ENCODE data around the gene HGFAC.

The HGFAC gene

GRCh38 chr4:3479358-3480101, 37.8 kb downstream of the HGFAC start:
- Histone ChIP-seq H3K4me1 (no peaks in the 10 kb centered on the region), H3K4me3 (ENCODE audit: low read depth, low read length) (no peak overlapping the region), H3K9me3 (no peaks in the 10 kb centered on the region), H3K27me3 (peaks cover 13% of the 10 kb centered on the region), H3K36me3 (no peaks in the 10 kb centered on the region)
- no peak for TF ChIP-seq CTCF (IDR thresholded peaks at IDR 0.05; ENCODE audit: low read depth, low read length)
- no peak for DNase-seq

DNA sequence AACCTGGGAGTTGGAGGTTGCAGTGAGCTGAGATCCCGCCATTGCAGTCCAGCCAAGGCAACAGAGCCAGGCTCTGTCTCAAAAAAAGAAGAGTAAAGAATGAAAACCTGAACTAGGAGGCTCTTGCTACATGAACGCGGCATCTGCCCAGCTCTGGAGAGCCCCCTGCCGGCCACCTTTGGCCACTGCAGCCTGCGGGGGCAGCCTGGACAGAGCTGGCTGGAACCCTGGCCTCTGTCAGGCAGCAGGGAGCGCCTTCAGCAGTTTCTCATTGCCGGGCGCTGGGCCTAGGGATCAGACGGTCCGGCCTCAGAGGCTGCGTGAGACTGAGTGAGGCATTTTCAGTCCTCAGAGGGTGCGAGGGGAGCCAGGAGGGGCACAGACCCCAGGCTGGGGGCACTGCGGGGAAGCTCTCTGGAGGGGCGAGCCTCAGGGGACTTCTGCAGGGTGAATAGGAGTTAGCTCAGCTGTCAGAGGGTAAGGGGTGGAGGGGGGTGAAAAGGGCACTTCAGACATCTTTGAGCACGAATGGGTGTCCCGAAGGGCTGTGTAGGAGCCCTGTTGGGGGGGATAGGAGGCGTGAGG, 38.9 kb downstream of the HGFAC start:
- DNase-seq, result peak; percentile 87
- H3K27me3 ChIP-seq, result peaks cover 24% of the 10 kb centered on the region
- H3K4me1 ChIP-seq, result no peaks in the 10 kb centered on the region
- H3K9me3 ChIP-seq, result no peaks in the 10 kb centered on the region
- peak; percentile 98 for TF ChIP-seq CTCF (IDR thresholded peaks at IDR 0.05; ENCODE audit: low read depth, low read length)
- H3K4me3 ChIP-seq (ENCODE audit: low read depth, low read length), result no peak overlapping the region
- no peaks in the 10 kb centered on the region for H3K36me3 ChIP-seq

DNA sequence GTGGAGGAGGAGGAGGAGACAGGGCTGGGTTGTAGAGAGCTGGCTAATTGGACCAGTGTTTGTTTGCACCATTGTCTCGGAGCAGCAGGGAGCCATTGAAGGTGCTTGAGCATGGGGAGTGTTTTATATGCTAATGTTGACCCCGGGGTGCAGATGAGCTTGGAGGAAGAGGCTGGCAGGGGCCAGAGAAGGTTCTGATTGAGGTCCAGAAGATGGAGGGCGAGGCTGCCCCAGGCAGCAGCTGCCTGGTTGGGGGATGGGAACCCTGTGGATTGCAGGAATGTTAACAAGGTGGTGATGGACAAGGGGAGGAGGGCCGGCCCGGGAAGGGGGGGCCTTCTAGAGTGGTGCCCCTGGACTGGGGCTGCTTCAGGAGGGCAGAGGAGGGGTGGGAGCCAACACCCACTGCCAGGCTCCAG, 39.4 kb downstream of the HGFAC start:
- TF ChIP-seq CTCF (IDR thresholded peaks at IDR 0.05; ENCODE audit: low read depth, low read length), result no peak
- DNase-seq, result no peak
- H3K27me3 ChIP-seq, result peaks cover 24% of the 10 kb centered on the region
- H3K9me3 ChIP-seq, result no peaks in the 10 kb centered on the region
- no peaks in the 10 kb centered on the region for H3K36me3 ChIP-seq
- no peak overlapping the region for H3K4me3 ChIP-seq (ENCODE audit: low read depth, low read length)
- no peaks in the 10 kb centered on the region for H3K4me1 ChIP-seq

GRCh38 chr4:3481783-3482393, 40.1 kb downstream of the HGFAC start:
- no peak for TF ChIP-seq CTCF (IDR thresholded peaks at IDR 0.05; ENCODE audit: low read depth, low read length)
- DNase-seq, result no peak
- Histone ChIP-seq H3K4me1 (no peaks in the 10 kb centered on the region), H3K4me3 (ENCODE audit: low read depth, low read length) (no peak overlapping the region), H3K27me3 (peaks cover 24% of the 10 kb centered on the region), H3K36me3 (no peaks in the 10 kb centered on the region), H3K9me3 (no peaks in the 10 kb centered on the region)

DNA sequence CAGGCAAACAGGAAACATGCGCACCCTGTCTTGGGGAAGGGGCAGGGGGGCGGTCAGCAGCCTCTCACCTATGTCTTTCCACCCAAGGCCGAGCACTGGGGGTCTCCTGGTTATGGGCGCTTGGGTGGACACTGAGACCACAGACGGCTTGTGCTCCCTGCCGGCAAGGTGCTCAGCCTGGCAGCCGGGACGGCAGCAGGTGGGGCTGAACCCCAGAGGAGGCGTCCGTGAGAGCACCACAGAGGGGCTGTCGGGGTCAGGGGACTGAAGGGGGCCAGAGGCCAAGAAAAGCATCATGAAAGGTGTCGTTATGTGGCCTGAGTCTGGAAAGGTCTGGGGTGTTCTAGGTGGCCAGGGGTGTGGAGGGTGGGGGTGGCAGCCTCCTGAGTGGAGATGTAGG, 40.9 kb downstream of the HGFAC start:
- H3K36me3 ChIP-seq, result no peaks in the 10 kb centered on the region
- no peaks in the 10 kb centered on the region for H3K4me1 ChIP-seq
- TF ChIP-seq CTCF (IDR thresholded peaks at IDR 0.05; ENCODE audit: low read depth, low read length), result no peak
- H3K9me3 ChIP-seq, result no peaks in the 10 kb centered on the region
- H3K4me3 ChIP-seq (ENCODE audit: low read depth, low read length), result no peak overlapping the region
- DNase-seq, result no peak
- H3K27me3 ChIP-seq, result peaks cover 24% of the 10 kb centered on the region

- no peaks in the 10 kb centered on the region for H3K4me1 ChIP-seq
- no peaks in the 10 kb centered on the region for H3K36me3 ChIP-seq
- H3K4me3 ChIP-seq (ENCODE audit: low read depth, low read length), result no peak overlapping the region
- H3K27me3 ChIP-seq, result peaks cover 24% of the 10 kb centered on the region
- no peak for DNase-seq
- no peak for TF ChIP-seq CTCF (IDR thresholded peaks at IDR 0.05; ENCODE audit: low read depth, low read length)
- H3K9me3 ChIP-seq, result no peaks in the 10 kb centered on the region
These were observed 41.7 kb downstream of the HGFAC start for GRCh38 chr4:3483471-3483921.

Measured in BE2C (cell line).